Lower leg skin (tissue), 4 donors: ENCODE data around the gene FANCC. TPM values are rescaled to one million over a fixed set of nuclear protein-coding genes. Genes with fewer than 3 reads are reported as not detected.
"Not testable (repeated sequence)": the region's sequence is repeated elsewhere in the genome, so short reads cannot be mapped to it uniquely, and the experiment has no call there.

ENCODE experiments used
- DNase-seq, 2 donors: peaks; one replicate each; pipeline ENCODE4 v3.0.0-alpha.2; 2019; ENCODE audit warnings: low spot score in 2 of 2
- H3K4me3 ChIP-seq: fragments of 200-600 bp; sonication (generic); 2 replicates; pipeline ENCODE4 v1.5.1; 2017; ENCODE audit warnings: mild to moderate bottlenecking, low read depth; ENCODE audit not compliant: poor library complexity, severe bottlenecking
- CTCF ChIP-seq, 3 donors: fragments of 450-650 bp; IDR thresholded peaks; one replicate each; pipeline ENCODE4 v1.5.1; 2016; ENCODE audit warnings: antibody characterized with exemption in 3 of 3, mild to moderate bottlenecking in 3 of 3, moderate library complexity in 2 of 3
- POLR2A ChIP-seq, 2 donors: fragments of 450-650 bp; IDR thresholded peaks; one replicate each; pipeline ENCODE4 v1.6.1; 2016 to 2017; ENCODE audit warnings: antibody characterized with exemption in 2 of 2, mild to moderate bottlenecking in 1 of 2, moderate library complexity in 1 of 2
- WGBS, 2 donors: methylation state at CpG; one replicate each; pipeline ENCODE4 v1.1.5; 2018; 5-methylcytosine and 5-hydroxymethylcytosine counted together
- intact Hi-C: fragments of 100-400 bp; cut with DNase I; formaldehyde crosslinking; loops from one replicate; pipeline ENCODE4 v1.15.0; 2023; ENCODE audit warnings: low total_unique reads
- total RNA-seq, 4 donors: library from RNA; depleted of rRNA; stranded (reverse); fragments of >200 nt; gene quantifications; one replicate each; pipeline ENCODE4 v1.1.0, GENCODE V29; 2016

Gene FANCC
- total RNA-seq, 4 donors from 2014 or later = 6.7 to 10.2 (median 8.1) TPM

- WGBS, 2 donors = 88 to 95% methylated on average over 8 of the region's 8 CpGs
- DNase-seq = no peak
- no peak for TF ChIP-seq POLR2A (IDR thresholded peaks at IDR 0.05)
- no peak for TF ChIP-seq CTCF (IDR thresholded peaks at IDR 0.05)
- no peak overlapping the region for H3K4me3 ChIP-seq
- intact Hi-C loops = no loop called here
Observed at GRCh38 chr9:95276395-95276954, 41.0 kb downstream of the FANCC start.

DNA sequence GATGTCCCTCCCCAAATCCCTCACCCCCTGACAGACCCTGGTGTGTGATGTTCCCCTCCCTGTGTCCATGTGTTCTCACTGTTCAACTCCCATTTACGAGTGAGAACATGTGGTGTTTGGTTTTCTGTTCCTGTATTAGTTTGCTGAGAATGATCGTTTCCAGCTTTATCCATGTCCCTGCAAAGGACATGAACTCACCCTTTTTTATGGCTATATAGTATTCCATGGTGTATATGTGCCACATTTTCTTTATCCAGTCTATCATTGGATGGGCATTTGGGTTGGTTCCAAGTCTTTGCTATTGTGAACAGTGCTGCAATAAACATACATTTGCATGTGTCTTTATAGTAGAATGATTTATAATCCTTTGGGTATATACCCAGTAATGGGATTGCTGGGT, 43.3 kb downstream of the FANCC start:
- DNase-seq, intact Hi-C loops: not testable (repeated sequence)

DNA sequence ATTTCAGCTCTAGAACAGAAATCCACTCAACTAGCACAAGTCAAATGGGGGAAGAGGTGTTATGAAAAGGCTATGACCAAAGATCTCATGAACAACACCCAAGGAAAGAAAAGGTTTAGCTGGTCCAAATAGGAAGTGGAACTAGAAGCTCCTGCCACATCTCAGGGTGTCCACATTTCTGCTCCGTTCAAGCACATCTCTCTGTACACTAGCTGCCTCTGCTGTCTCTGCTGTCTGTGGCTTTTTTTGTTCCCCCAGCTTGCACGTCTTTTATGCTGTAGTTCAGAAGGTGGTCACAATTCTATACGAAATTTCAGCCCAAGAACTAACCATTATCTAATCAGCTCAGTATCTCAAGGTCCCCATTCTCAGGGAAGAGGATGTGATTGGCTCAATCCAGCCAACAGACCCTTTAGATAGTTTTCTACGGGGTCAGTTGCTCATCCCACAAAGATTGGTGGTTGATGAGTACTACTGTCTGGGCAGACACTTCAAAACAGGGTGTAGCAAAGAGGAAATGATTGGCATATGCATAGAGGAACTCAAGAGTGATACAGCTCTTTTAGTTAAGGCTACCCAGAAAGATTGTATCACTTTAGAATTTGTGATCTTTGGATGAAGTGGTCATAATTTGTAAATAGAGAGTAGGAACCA, 44.0 kb downstream of the FANCC start:
- H3K4me3 ChIP-seq = no peak overlapping the region
- intact Hi-C loops = no loop called here
- WGBS, 2 donors = 83 to 89% methylated on average over 4 of the region's 4 CpGs
- DNase-seq = no peak
- no peak for TF ChIP-seq POLR2A (IDR thresholded peaks at IDR 0.05)
- no peak for TF ChIP-seq CTCF (IDR thresholded peaks at IDR 0.05)

More for the DNA sequence above, 43.3 kb downstream of the FANCC start:
- 97 to 98% methylated on average over 2 of the region's 2 CpGs for WGBS, 2 donors
- H3K4me3 ChIP-seq = not testable (repeated sequence)

DNA sequence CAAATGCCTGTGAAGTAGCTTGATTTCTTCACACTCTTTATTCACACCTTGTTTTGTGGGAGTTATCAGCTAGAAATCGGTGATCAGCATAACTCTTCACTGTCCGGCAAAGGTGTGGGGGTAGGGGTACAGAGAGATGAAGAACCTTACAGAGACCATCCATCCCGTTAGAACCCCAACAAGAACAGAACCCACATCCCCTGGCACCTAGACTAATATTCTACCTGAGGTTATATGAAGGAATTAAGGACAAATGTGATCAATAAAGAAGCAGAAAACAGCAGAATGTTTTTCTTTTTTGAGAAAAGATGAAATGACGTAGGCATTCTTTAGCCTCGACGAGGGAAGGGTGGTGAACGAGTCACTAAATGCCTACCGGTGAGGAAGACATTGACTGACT, 44.7 kb downstream of the FANCC start:
- DNase-seq = no peak
- WGBS, 2 donors = 95% methylated on average over 8 of the region's 8 CpGs
- TF ChIP-seq CTCF (IDR thresholded peaks at IDR 0.05) (no peak), POLR2A (IDR thresholded peaks at IDR 0.05) (no peak)
- no peak overlapping the region for H3K4me3 ChIP-seq
- intact Hi-C loops = no loop called here

DNA sequence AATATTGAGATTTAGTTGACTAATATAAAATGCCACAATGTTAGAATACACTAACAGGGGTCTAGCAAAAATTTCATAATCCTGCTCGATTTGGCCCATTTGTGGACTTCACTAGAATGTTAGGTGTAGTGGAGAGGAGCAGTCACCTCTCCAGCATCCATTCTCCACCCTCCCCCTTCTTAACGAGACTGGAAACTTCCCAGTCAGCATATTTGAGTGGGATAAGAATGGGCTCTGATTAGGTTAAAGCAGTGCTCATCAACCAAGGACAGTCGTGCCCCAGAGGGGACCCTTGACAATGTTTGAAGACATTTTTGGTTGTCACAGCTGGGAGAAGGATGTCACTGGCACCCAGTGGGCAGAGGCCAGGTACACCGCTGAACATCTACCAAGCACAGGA, 46.7 kb downstream of the FANCC start:
- intact Hi-C loops = no loop called here
- no peak for DNase-seq
- 92 to 93% methylated on average over 4 of the region's 4 CpGs for WGBS, 2 donors
- TF ChIP-seq CTCF (IDR thresholded peaks at IDR 0.05) = no peak
- H3K4me3 ChIP-seq = no peak overlapping the region

DNA sequence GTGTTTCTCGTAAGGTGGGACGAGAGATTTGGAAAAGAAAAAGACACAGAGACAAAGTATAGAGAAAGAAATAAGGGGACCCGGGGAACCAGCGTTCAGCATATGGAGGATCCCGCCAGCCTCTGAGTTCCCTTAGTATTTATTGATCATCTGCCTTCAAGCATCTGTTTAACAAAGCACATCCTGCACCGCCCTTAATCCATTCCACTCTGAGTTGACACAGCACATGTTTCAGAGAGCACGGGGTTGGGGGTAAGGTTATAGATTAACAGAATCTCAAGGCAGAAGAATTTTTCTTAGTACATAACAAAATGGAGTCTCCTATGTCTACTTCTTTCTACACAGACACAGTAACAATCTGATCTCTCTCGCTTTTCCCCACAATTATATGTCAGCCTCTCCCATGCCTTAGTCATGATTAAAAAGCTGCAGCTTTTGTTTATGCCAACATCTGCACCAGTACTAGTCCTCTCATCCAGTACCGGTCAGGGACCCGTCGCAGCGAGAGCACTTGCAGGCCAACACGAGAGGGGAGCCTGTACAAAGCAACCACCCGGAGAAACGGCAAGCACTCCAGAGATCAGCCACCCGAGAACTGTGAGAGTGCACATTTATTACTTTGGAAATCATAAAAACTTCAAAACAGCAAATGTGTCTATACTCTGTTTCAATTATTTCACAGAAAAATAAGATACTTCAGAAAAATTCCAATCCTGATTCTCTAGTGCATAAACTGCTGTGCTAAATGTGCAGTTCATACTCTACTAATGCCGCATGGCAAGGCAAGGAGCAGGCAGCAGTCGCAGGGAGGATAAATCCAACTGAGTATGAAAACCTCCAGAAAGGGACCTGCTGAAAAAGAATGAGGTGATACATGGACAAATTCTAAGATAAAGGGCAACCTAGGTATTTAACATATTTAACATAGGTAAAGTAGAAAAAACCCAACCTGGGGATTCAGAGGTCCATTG, 47.4 kb downstream of the FANCC start:
- H3K4me3 ChIP-seq, DNase-seq, intact Hi-C loops: not testable (repeated sequence)
- 75 to 85% methylated on average over 18 of the region's 18 CpGs for WGBS, 2 donors
